Panc1 (cell line): ENCODE data around the gene TXNDC11. TPM values are rescaled to one million over a fixed set of nuclear protein-coding genes. Genes with fewer than 3 reads are reported as not detected.
A peak's percentile ranks its signal among the peaks of the same experiment; 100 is the strongest.

Experiments
- ATAC-seq: fragments of 200-7000 bp; cut with Tn5 transposase; 2 replicates; pipeline ENCODE4 v1.9.1; 2020; ENCODE audit warnings: mild to moderate bottlenecking, moderate library complexity
- BruUV-seq: library from RNA; stranded (reverse); fragments of 400-500 nt; replicated peaks from 2 replicates; lab custom pipeline; 2021; lab: Mats Ljungman, UMichigan
- CTCF ChIA-PET: fragments of 300-600 bp; sonication (Branson Sonifier 250); formaldehyde crosslinking; loops from one replicate; lab custom pipeline; 2022; ENCODE audit warnings: antibody characterized with exemption; lab: Charles Lee
- POLR2A ChIA-PET: fragments of 300-600 bp; sonication (Branson Sonifier 250); formaldehyde crosslinking; loops from one replicate; lab custom pipeline; 2022; ENCODE audit warnings: antibody characterized with exemption; lab: Charles Lee
- DNase-seq: peaks from one replicate; pipeline ENCODE4 v3.0.0-alpha.2; 2010; ENCODE audit warnings: low read depth, low spot score
- H3K27ac ChIP-seq: 2 replicates; pipeline ENCODE4 v1.5.1; 2011; ENCODE audit warnings: mild to moderate bottlenecking, low read length, inconsistent platforms
- H3K27me3 ChIP-seq: fragments of 200-500 bp; sonication (Bioruptor generic); 2 replicates; pipeline ENCODE4 v1.6.0; 2014; ENCODE audit warnings: low read length, inconsistent platforms; ENCODE audit not compliant: control insufficient read depth, insufficient read depth
- H3K36me3 ChIP-seq: fragments of 200-500 bp; sonication (Bioruptor generic); 2 replicates; pipeline ENCODE4 v1.5.1; 2014; ENCODE audit warnings: inconsistent platforms, mild to moderate bottlenecking, low read length, moderate library complexity; ENCODE audit not compliant: control insufficient read depth, insufficient read depth
- H3K4me1 ChIP-seq: 2 replicates; pipeline ENCODE4 v1.5.1; 2011; ENCODE audit warnings: inconsistent platforms, mild to moderate bottlenecking, low read length, moderate library complexity; ENCODE audit not compliant: control insufficient read depth, insufficient read depth
- H3K4me3 ChIP-seq, 2 experiments: 2 replicates each; pipeline ENCODE4 v1.5.1; 2011 to 2012; ENCODE audit warnings: low read depth in 2 of 2, low read length in 2 of 2, mild to moderate bottlenecking in 2 of 2, inconsistent platforms in 1 of 2, moderate library complexity in 1 of 2
- H3K9me3 ChIP-seq: fragments of 200-500 bp; sonication (Bioruptor generic); 2 replicates; pipeline ENCODE4 v1.5.1; 2014; ENCODE audit warnings: low read depth, mild to moderate bottlenecking, inconsistent platforms, low read length, moderate library complexity; ENCODE audit not compliant: control insufficient read depth, insufficient read depth
- CTCF ChIP-seq: fragments of 450-650 bp; IDR thresholded peaks from 2 replicates; pipeline ENCODE4 v1.5.1; 2017; ENCODE audit warnings: mild to moderate bottlenecking
- POLR2AphosphoS5 ChIP-seq: IDR thresholded peaks from 2 replicates; pipeline ENCODE4 v1.6.1; 2012; ENCODE audit warnings: mild to moderate bottlenecking, low read depth, low read length, moderate library complexity
- REST ChIP-seq, 2 experiments: IDR thresholded peaks; 2 replicates each; pipeline ENCODE4 v1.6.1; 2011 to 2012; ENCODE audit warnings: low read depth in 2 of 2, control low read depth in 1 of 2, low read length in 1 of 2, mild to moderate bottlenecking in 1 of 2, moderate library complexity in 1 of 2; ENCODE audit not compliant: insufficient read depth in 1 of 2
- SIN3A ChIP-seq: IDR thresholded peaks from 2 replicates; pipeline ENCODE4 v1.6.1; 2012; ENCODE audit warnings: low read depth, mild to moderate bottlenecking, low read length, moderate library complexity, borderline replicate concordance; ENCODE audit not compliant: insufficient read depth
- TCF7L2 ChIP-seq: IDR thresholded peaks from 2 replicates; pipeline ENCODE4 v1.6.1; 2011; ENCODE audit warnings: mild to moderate bottlenecking, low read depth, low read length, inconsistent platforms
- in situ Hi-C: cut with HindIII; loops from 2 replicates; pipeline ENCODE4 v1.10.0; 2016; ENCODE audit warnings: low sequenced_read_pairs, low pct_unique_long_range_greater_than_20kb
- intact Hi-C: fragments of 100-400 bp; cut with micrococcal nuclease; formaldehyde crosslinking; loops from one replicate; pipeline ENCODE4 v1.10.0; 2022; ENCODE audit not compliant: unreplicated experiment
- total RNA-seq: library from RNA; stranded (reverse); gene quantifications from one replicate; pipeline ENCODE4 v1.2.1, GENCODE V29; 2021; ENCODE audit not compliant: unreplicated experiment

Gene TXNDC11
- total RNA-seq, 1 experiment from 2014 or later = 30.5 TPM

- CTCF ChIA-PET = no interaction called here
- TF ChIP-seq CTCF = no peak
- no peak for TF ChIP-seq REST (IDR thresholded peaks at IDR 0.05; ENCODE audit: insufficient read depth in 1 of 2, low read depth in 2 of 2, low read length in 1 of 2)
- no peak for TF ChIP-seq TCF7L2
- no peak for TF ChIP-seq SIN3A
- TF ChIP-seq POLR2AphosphoS5 = no peak
- Histone ChIP-seq H3K36me3 (no peaks in the 10 kb centered on the region), H3K27me3 (no peaks in the 10 kb centered on the region), H3K4me3 (no peak overlapping the region), H3K9me3 (no peaks in the 10 kb centered on the region), H3K27ac (no peak overlapping the region), H3K4me1 (no peaks in the 10 kb centered on the region)
- POLR2A ChIA-PET = interaction anchor here (0.6 kb wide), 1 partner anchor 190 kb away, joined by 3 read pairs; no protein-coding TSS in a partner anchor
- intact Hi-C loops = no loop called here
- BruUV-seq = no TSS peak
- DNase-seq = no peak
- no peak for ATAC-seq
- in situ Hi-C loops = no loop called here
These were observed 82.1 kb downstream of the TXNDC11 start for GRCh38 chr16:11660565-11660964.

GRCh38 chr16:11658896-11659708 is 83.6 kb downstream of the TXNDC11 start:
- BruUV-seq = no TSS peak
- DNase-seq = no peak

More at GRCh38 chr16:11658896-11659708, 83.6 kb downstream of the TXNDC11 start:
- no peak for TF ChIP-seq REST (IDR thresholded peaks at IDR 0.05; ENCODE audit: insufficient read depth in 1 of 2, low read depth in 2 of 2, low read length in 1 of 2)
- TF ChIP-seq TCF7L2 = no peak
- no peak for TF ChIP-seq POLR2AphosphoS5
- TF ChIP-seq CTCF = no peak
- TF ChIP-seq SIN3A = no peak
- intact Hi-C loops = no loop called here
- ChIA-PET POLR2A (interaction anchor here (0.6 kb wide), 2 partner anchors 202 to 838 kb away, joined by 3 read pairs; no protein-coding TSS in a partner anchor), CTCF (no interaction called here)
- in situ Hi-C loops = no loop called here
- peak; percentile 63 for ATAC-seq
- Histone ChIP-seq H3K27me3 (no peaks in the 10 kb centered on the region), H3K36me3 (no peaks in the 10 kb centered on the region), H3K4me1 (no peaks in the 10 kb centered on the region), H3K4me3 (no peak overlapping the region), H3K9me3 (no peaks in the 10 kb centered on the region), H3K27ac (no peak overlapping the region)
